Fibroblast of lung (primary cell): ENCODE data around the gene KRTAP19-6. TPM values are rescaled to one million over a fixed set of nuclear protein-coding genes. Genes with fewer than 3 reads are reported as not detected.

Experiments
- DNase-seq, 2 donors: peaks; one replicate each; pipeline versions ENCODE4 v3.0.0 to v3.0.0-alpha.2; 2010; ENCODE audit warnings: low read depth in 2 of 2
- H2AFZ ChIP-seq: 2 replicates; pipeline ENCODE4 v1.5.1; 2012; ENCODE audit warnings: low read length, control low read depth, inconsistent platforms
- H3K27ac ChIP-seq: 2 replicates; pipeline ENCODE4 v1.5.1; 2011; ENCODE audit warnings: low read length, control low read depth; ENCODE audit not compliant: insufficient read depth
- H3K27me3 ChIP-seq: 2 replicates; pipeline ENCODE4 v1.5.1; 2011; ENCODE audit warnings: mild to moderate bottlenecking, low read length; ENCODE audit not compliant: control insufficient read depth, insufficient read depth
- H3K36me3 ChIP-seq: 2 replicates; pipeline ENCODE4 v1.5.1; 2011; ENCODE audit warnings: low read length; ENCODE audit not compliant: control insufficient read depth, insufficient read depth
- H3K4me1 ChIP-seq: 2 replicates; pipeline ENCODE4 v1.5.1; 2011; ENCODE audit warnings: low read length; ENCODE audit not compliant: control insufficient read depth, insufficient read depth; ENCODE audit errors: extremely low read depth
- H3K4me2 ChIP-seq: 2 replicates; pipeline ENCODE4 v1.5.1; 2011; ENCODE audit warnings: low read length, control low read depth; ENCODE audit not compliant: insufficient read depth; ENCODE audit errors: extremely low read depth
- H3K4me3 ChIP-seq, 4 experiments: fragments of 200-600 bp in 1 of 4; sonication (generic) in 1 of 4; replicated peaks in 1 of 4; 2 replicates each; pipeline ENCODE4 v1.5.1; 2011 to 2016; ENCODE audit warnings: low read length in 4 of 4, low read depth in 3 of 4, mild to moderate bottlenecking in 3 of 4, control low read depth in 2 of 4, inconsistent platforms in 1 of 4, mixed read lengths in 1 of 4; ENCODE audit not compliant: insufficient read depth in 1 of 4; ENCODE audit errors: control extremely low read depth in 1 of 4
- H3K79me2 ChIP-seq: 2 replicates; pipeline ENCODE4 v1.5.1; 2012; ENCODE audit warnings: mild to moderate bottlenecking, low read length, inconsistent platforms; ENCODE audit not compliant: control insufficient read depth, insufficient read depth
- H3K9ac ChIP-seq: 2 replicates; pipeline ENCODE4 v1.5.1; 2011; ENCODE audit warnings: mild to moderate bottlenecking, low read length, control low read depth; ENCODE audit not compliant: insufficient read depth
- H3K9me3 ChIP-seq: 2 replicates; pipeline ENCODE4 v1.5.1; 2012; ENCODE audit warnings: low read depth, low read length; ENCODE audit not compliant: control insufficient read depth, insufficient read depth
- H4K20me1 ChIP-seq: 2 replicates; pipeline ENCODE4 v1.5.1; 2011; ENCODE audit warnings: low read length; ENCODE audit not compliant: control insufficient read depth, insufficient read depth; ENCODE audit errors: extremely low read depth
- CTCF ChIP-seq, 2 donors: IDR thresholded peaks in 1 of 2; conservative IDR thresholded peaks in 1 of 2; 1 replicate in 1 of 2; 2 replicates in 1 of 2; pipeline ENCODE4 v1.5.1; 2011 to 2012; ENCODE audit warnings: low read length in 2 of 2, control low read depth in 1 of 2, inconsistent platforms in 1 of 2, low read depth in 1 of 2, mild to moderate bottlenecking in 1 of 2
- EZH2 ChIP-seq: IDR thresholded peaks from 2 replicates; pipeline ENCODE4 v1.5.1; 2012; ENCODE audit warnings: low read length, control low read depth, mild to moderate bottlenecking; ENCODE audit errors: missing control alignments
- polyA plus RNA-seq, 2 donors: library from polyadenylated mRNA; depleted of rRNA in 1 of 2; stranded (reverse) in 1 of 2; unstranded in 1 of 2; fragments of >200 nt; gene quantifications; 2 replicates each; pipeline ENCODE4 v1.2.1, GENCODE V29; 2011 to 2012; ENCODE audit warnings: missing spikeins in 1 of 2
- total RNA-seq: library from RNA; depleted of rRNA; stranded (reverse); fragments of >200 nt; gene quantifications from 2 replicates; pipeline ENCODE4 v1.2.1, GENCODE V29; 2014

KRTAP19-6 gene
- total and polyA plus RNA-seq, 2 donors (not counting 1 experiment from before 2014, with no cell fraction given) = not detected

- no peak overlapping the region for H2AFZ ChIP-seq
- no peak overlapping the region for H3K9ac ChIP-seq
- no peaks in the 10 kb centered on the region for H4K20me1 ChIP-seq
- H3K27me3 ChIP-seq = no peaks in the 10 kb centered on the region
- H3K9me3 ChIP-seq = no peaks in the 10 kb centered on the region
- no peak overlapping the region for H3K27ac ChIP-seq
- H3K36me3 ChIP-seq = no peaks in the 10 kb centered on the region
- no peak overlapping the region for H3K4me3 ChIP-seq
- no peaks in the 10 kb centered on the region for H3K79me2 ChIP-seq
- no peak for DNase-seq
- H3K4me2 ChIP-seq = no peak overlapping the region
- TF ChIP-seq EZH2 = no peak
- TF ChIP-seq CTCF (conservative IDR thresholded peaks at IDR 0.05 in 1 of 2, IDR thresholded peaks at IDR 0.05 in 1 of 2; ENCODE audit: low read depth in 1 of 2, low read length in 2 of 2) = no peak
- no peaks in the 10 kb centered on the region for H3K4me1 ChIP-seq
These were observed 20.3 kb upstream of the KRTAP19-6 start for GRCh38 chr21:30561957-30562356.

DNA sequence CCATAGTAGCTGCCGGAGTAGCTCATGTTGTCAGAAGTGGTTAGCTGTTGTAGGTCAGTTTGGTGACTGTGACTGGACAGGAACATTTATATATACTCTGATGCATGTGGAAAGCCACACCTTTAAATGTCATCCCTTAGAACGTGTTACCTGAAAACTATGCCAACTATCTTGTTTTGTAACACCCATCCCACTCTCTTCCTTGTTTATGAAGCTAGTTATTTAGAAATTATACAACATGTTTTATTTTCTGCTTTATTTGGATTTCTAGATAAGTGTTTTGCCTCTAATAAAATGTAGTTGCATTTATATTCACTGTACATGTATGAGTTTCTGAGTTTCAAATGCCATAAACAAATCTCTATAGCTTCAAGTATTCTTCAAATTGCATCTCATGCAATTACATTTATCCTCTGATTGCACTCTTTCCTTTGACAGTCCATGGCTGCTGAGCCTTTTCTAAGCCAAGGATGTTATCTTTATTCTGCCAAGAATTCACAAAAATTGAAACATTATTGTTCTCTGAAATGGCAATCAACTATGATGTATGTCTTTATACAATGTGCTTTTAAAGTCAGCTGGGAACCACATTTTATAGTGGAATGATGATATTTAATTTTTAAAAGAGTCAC lies 19.7 kb upstream of the KRTAP19-6 start, which contains the start of gene KRTAP19-7:
Gene KRTAP19-7, minus strand, starts transcription at position 51 of the 632 bp plus-strand sequence. Its CDS starts 25 bp downstream, at position 26.
- no peaks in the 10 kb centered on the region for H3K4me1 ChIP-seq
- H3K9me3 ChIP-seq = no peaks in the 10 kb centered on the region
- H3K27me3 ChIP-seq = no peaks in the 10 kb centered on the region
- no peaks in the 10 kb centered on the region for H3K36me3 ChIP-seq
- H3K79me2 ChIP-seq = no peaks in the 10 kb centered on the region
- no peak for DNase-seq
- no peak within 1 kb of the TSS for H3K9ac ChIP-seq
- no peak within 1 kb of the TSS for H3K4me3 ChIP-seq
- H4K20me1 ChIP-seq = no peaks in the 10 kb centered on the region
- no peak within 1 kb of the TSS for H2AFZ ChIP-seq
- no peak within 1 kb of the TSS for H3K27ac ChIP-seq
- no peak for TF ChIP-seq EZH2
- TF ChIP-seq CTCF (conservative IDR thresholded peaks at IDR 0.05 in 1 of 2, IDR thresholded peaks at IDR 0.05 in 1 of 2; ENCODE audit: low read depth in 1 of 2, low read length in 2 of 2) = no peak
- H3K4me2 ChIP-seq = no peak within 1 kb of the TSS

DNA sequence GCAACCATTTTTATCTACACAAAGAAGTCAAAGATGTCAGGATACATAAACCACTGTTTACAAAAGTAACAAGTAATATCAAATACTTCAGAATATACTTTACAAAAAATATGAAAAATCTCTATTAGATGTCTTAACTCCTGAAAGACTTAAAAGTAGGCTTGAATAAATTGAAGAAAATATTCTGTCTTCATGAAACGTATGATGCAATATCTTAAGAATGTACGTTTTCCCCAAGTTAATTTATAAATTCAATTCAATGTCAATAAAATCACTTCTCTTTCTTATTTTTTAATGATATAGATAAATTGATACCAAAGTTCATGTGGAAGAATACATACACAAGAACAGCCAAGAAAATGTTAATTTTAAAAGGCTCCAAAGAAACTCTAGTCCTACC lies 13.4 kb upstream of the KRTAP19-6 start:
- Histone ChIP-seq H3K4me1 (no peaks in the 10 kb centered on the region), H2AFZ (no peak overlapping the region), H3K27ac (no peak overlapping the region), H4K20me1 (no peaks in the 10 kb centered on the region), H3K27me3 (no peaks in the 10 kb centered on the region), H3K4me3 (no peak overlapping the region), H3K36me3 (no peaks in the 10 kb centered on the region), H3K4me2 (no peak overlapping the region), H3K79me2 (no peaks in the 10 kb centered on the region), H3K9ac (no peak overlapping the region), H3K9me3 (no peaks in the 10 kb centered on the region)
- no peak for DNase-seq
- no peak for TF ChIP-seq EZH2
- TF ChIP-seq CTCF (conservative IDR thresholded peaks at IDR 0.05 in 1 of 2, IDR thresholded peaks at IDR 0.05 in 1 of 2; ENCODE audit: low read depth in 1 of 2, low read length in 2 of 2) = no peak
